ENCODE data around the gene ACSL3.

ACSL3 gene

DNA sequence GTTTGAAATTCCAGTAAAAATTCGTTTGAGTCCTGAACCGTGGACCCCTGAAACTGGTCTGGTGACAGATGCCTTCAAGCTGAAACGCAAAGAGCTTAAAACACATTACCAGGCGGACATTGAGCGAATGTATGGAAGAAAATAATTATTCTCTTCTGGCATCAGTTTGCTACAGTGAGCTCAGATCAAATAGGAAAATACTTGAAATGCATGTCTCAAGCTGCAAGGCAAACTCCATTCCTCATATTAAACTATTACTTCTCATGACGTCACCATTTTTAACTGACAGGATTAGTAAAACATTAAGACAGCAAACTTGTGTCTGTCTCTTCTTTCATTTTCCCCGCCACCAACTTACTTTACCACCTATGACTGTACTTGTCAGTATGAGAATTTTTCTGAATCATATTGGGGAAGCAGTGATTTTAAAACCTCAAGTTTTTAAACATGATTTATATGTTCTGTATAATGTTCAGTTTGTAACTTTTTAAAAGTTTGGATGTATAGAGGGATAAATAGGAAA, 80.7 kb downstream of the ACSL3 start:
- no peak for DNase-seq (ENCODE audit: low read depth)
- no peak overlapping the region for H3K4me3 ChIP-seq (ENCODE audit: low read depth, low read length)
- TF ChIP-seq CTCF (IDR thresholded peaks at IDR 0.05; ENCODE audit: low read depth, low read length, missing control alignments), result no peak
- in situ Hi-C loops (cut with HindIII; ENCODE audit: low sequenced_read_pairs), result no loop called here

DNA sequence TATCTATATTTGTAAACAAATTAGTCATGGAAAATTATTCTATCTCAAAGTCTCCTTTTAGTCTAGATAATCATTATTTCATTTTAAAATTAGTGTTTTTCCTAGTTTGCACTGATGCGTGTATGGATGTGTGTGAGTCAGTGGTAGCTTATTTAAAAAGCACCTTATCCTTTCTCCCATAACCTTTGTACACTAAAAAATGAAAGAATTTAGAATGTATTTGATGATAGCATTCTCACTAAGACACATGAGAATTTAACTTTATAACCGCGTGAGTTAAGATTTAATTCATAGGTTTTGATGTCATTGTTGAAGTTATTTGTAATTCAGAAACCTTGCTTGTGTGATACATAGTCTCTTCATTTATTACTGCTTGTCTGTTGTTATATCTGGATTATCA, 81.7 kb downstream of the ACSL3 start:
- no peak for DNase-seq (ENCODE audit: low read depth)
- TF ChIP-seq CTCF (IDR thresholded peaks at IDR 0.05; ENCODE audit: low read depth, low read length, missing control alignments), result no peak
- H3K4me3 ChIP-seq (ENCODE audit: low read depth, low read length), result no peak overlapping the region
- in situ Hi-C loops (cut with HindIII; ENCODE audit: low sequenced_read_pairs), result no loop called here

DNA sequence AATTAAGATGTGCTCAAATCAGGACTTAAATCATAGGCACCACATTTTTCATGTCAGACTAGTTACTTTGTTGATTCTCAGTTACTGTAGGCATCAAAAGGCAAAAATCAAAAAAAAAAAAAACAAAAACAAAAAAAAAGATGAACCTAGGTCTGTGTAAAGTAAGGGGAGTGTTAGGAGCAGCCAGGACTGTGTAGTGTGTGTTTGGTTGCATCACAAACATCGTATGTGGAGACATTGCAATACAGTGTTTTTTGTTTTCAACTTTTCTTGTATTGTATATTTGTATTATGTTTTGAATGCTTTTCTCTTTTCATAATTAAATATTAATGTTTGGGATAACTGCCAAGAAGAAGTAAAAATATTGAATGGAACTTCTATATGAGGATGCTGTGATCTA, 82.1 kb downstream of the ACSL3 start:
- in situ Hi-C loops (cut with HindIII; ENCODE audit: low sequenced_read_pairs), result no loop called here
- H3K4me3 ChIP-seq (ENCODE audit: low read depth, low read length), result no peak overlapping the region
- DNase-seq (ENCODE audit: low read depth), result no peak
- no peak for TF ChIP-seq CTCF (IDR thresholded peaks at IDR 0.05; ENCODE audit: low read depth, low read length, missing control alignments)

- in situ Hi-C loops (cut with HindIII; ENCODE audit: low sequenced_read_pairs), result no loop called here
- DNase-seq (ENCODE audit: low read depth), result no peak
- no peak for TF ChIP-seq CTCF (IDR thresholded peaks at IDR 0.05; ENCODE audit: low read depth, low read length, missing control alignments)
- no peak overlapping the region for H3K4me3 ChIP-seq (ENCODE audit: low read depth, low read length)
Measured at GRCh38 chr2:222943820-222944219, 83.0 kb downstream of the ACSL3 start.

- TF ChIP-seq CTCF (IDR thresholded peaks at IDR 0.05; ENCODE audit: low read depth, low read length, missing control alignments), result no peak
- no peak overlapping the region for H3K4me3 ChIP-seq (ENCODE audit: low read depth, low read length)
- no peak for DNase-seq (ENCODE audit: low read depth)
- in situ Hi-C loops (cut with HindIII; ENCODE audit: low sequenced_read_pairs), result no loop called here
Measured at GRCh38 chr2:222944552-222944951, 83.7 kb downstream of the ACSL3 start.

- TF ChIP-seq CTCF (IDR thresholded peaks at IDR 0.05; ENCODE audit: low read depth, low read length, missing control alignments), result no peak
- in situ Hi-C loops (cut with HindIII; ENCODE audit: low sequenced_read_pairs), result no loop called here
- H3K4me3 ChIP-seq (ENCODE audit: low read depth, low read length), result no peak overlapping the region
- DNase-seq (ENCODE audit: low read depth), result no peak
Measured at GRCh38 chr2:222944971-222945740, 84.3 kb downstream of the ACSL3 start.
